ENCODE results near the gene TENM4. TPM values are rescaled to one million over a fixed set of nuclear protein-coding genes. Genes with fewer than 3 reads are reported as not detected.

TENM4 gene
- total and polyA plus RNA-seq, 10 of the 15 experiments (the other 5 are each of a cell fraction or from before 2014, with no cell fraction given): 0.03 to 0.12 (median 0.06) TPM; not detected in 7

DNA sequence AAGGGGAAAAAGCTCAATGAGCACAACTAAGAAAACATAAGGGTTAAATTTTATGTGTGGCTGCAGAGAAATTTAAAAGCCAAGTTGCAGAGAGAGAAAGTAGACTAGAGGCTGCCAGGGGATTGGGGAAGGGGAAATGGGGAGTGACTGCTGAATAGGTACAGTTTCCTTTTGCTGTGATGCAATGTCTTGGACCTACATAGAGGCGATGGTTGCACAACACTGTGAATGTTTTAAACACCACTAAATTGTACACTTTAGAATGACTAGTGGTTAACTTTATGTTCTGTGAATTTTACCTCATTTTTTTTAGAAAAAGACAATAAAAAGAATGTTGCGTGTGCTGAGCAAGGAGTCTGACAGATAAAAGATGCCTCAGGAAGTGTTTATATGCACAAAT is 36.5 kb downstream of the TENM4 start:
- SMC1A ChIA-PET (ENCODE audit: uncharacterized antibody, unreplicated experiment): interaction anchor here (0.7 to 7.2 kb wide), 6 partner anchors 8 to 87 kb away, joined by 3 to 127 read pairs (median 6); no protein-coding TSS in a partner anchor
- H3K4me2 ChIP-seq (ENCODE audit: control insufficient read depth, insufficient read depth): no peak overlapping the region
- 94% methylated on average over 2 of the region's 2 CpGs for WGBS (ENCODE audit: insufficient coverage, insufficient replicate concordance, low lambda C conversion rate, missing lambda C conversion rate)
- no peak for ATAC-seq
- H2AFZ ChIP-seq (ENCODE audit: control insufficient read depth, low read depth, low read length): no peak overlapping the region
- in situ Hi-C loops (cut with MboI) (no loop called here), intact Hi-C loops (cut with micrococcal nuclease; ENCODE audit: unreplicated experiment) (no loop called here)
- CTCF ChIA-PET: interaction anchor here (1.1 to 6.6 kb wide), 4 partner anchors 13 to 86 kb away, joined by 5 to 230 read pairs (median 6); no protein-coding TSS in a partner anchor
- H3K27me3 ChIP-seq (replicated peaks in 1 of 2; ENCODE audit: control insufficient read depth in 2 of 2, insufficient read depth in 2 of 2, low read length in 1 of 2): no peaks in the 10 kb centered on the region
- DNase-seq (ENCODE audit: low read depth, low spot score): no peak
- BruUV-seq (replicated peaks): no TSS peak
- H3K79me2 ChIP-seq (ENCODE audit: control insufficient read depth, insufficient read depth, low read length): no peaks in the 10 kb centered on the region
- no peak for FAIRE-seq
- no peak overlapping the region for H3K27ac ChIP-seq (ENCODE audit: control insufficient read depth, insufficient read depth)
- POLR2A ChIA-PET: interaction anchor here (0.9 to 1.1 kb wide), 2 partner anchors 9 to 78 kb away, joined by 3 read pairs; no protein-coding TSS in a partner anchor
- H4K20me1 ChIP-seq (ENCODE audit: control insufficient read depth, insufficient read depth): no peaks in the 10 kb centered on the region
- no peak overlapping the region for H3K9ac ChIP-seq (ENCODE audit: control insufficient read depth, insufficient read depth, low read length)
- RAD21 ChIA-PET (ENCODE audit: unreplicated experiment): interaction anchor here (1.0 to 1.9 kb wide), 2 partner anchors 11 to 79 kb away, joined by 4 read pairs; no protein-coding TSS in a partner anchor
- TF ChIP-seq CBX5 (IDR thresholded peaks at IDR 0.05; ENCODE audit: low read depth): no peak
- TF ChIP-seq, protein P1, sequence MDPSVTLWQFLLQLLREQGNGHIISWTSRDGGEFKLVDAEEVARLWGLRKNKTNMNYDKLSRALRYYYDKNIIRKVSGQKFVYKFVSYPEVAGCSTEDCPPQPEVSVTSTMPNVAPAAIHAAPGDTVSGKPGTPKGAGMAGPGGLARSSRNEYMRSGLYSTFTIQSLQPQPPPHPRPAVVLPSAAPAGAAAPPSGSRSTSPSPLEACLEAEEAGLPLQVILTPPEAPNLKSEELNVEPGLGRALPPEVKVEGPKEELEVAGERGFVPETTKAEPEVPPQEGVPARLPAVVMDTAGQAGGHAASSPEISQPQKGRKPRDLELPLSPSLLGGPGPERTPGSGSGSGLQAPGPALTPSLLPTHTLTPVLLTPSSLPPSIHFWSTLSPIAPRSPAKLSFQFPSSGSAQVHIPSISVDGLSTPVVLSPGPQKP (IDR thresholded peaks at IDR 0.05; ENCODE audit: low read depth, low read length): no peak
- TF ChIP-seq EP300 (IDR thresholded peaks at IDR 0.05; ENCODE audit: borderline replicate concordance in 1 of 2, control insufficient read depth in 1 of 2, low read depth in 2 of 2, low read length in 2 of 2): no peak
- no peak overlapping the region for H3K4me3 ChIP-seq
- H3K36me3 ChIP-seq (ENCODE audit: control insufficient read depth in 2 of 2, insufficient read depth in 2 of 2, low read length in 1 of 2): no peaks in the 10 kb centered on the region
- no peaks in the 10 kb centered on the region for H3K9me3 ChIP-seq (replicated peaks; ENCODE audit: control insufficient read depth, insufficient read depth, low read length)
- peaks cover 9% of the 10 kb centered on the region for H3K4me1 ChIP-seq (ENCODE audit: control insufficient read depth, insufficient read depth, low read length)

- no peak for FAIRE-seq
- no peak overlapping the region for H3K27ac ChIP-seq (ENCODE audit: control insufficient read depth, insufficient read depth)
- ChIA-PET POLR2A (interaction anchor here (0.6 to 0.9 kb wide), 2 partner anchors 78 to 206 kb away, joined by 3 to 9 read pairs; no protein-coding TSS in a partner anchor), CTCF (interaction anchor here (1.1 to 6.6 kb wide), 4 partner anchors 13 to 87 kb away, joined by 5 to 230 read pairs (median 6); no protein-coding TSS in a partner anchor), RAD21 (ENCODE audit: unreplicated experiment) (interaction anchor here (1.0 to 1.9 kb wide), 2 partner anchors 12 to 79 kb away, joined by 4 read pairs; no protein-coding TSS in a partner anchor), SMC1A (ENCODE audit: uncharacterized antibody, unreplicated experiment) (interaction anchor here (0.7 to 7.2 kb wide), 5 partner anchors 8 to 88 kb away, joined by 3 to 127 read pairs (median 6); no protein-coding TSS in a partner anchor)
- no peak overlapping the region for H3K4me3 ChIP-seq
- ATAC-seq: no peak
- H3K4me2 ChIP-seq (ENCODE audit: control insufficient read depth, insufficient read depth): no peak overlapping the region
- no peaks in the 10 kb centered on the region for H3K9me3 ChIP-seq (replicated peaks; ENCODE audit: control insufficient read depth, insufficient read depth, low read length)
- intact Hi-C loops (cut with micrococcal nuclease; ENCODE audit: unreplicated experiment) (no loop called here), in situ Hi-C loops (cut with MboI) (no loop called here)
- WGBS (ENCODE audit: insufficient coverage, insufficient replicate concordance, low lambda C conversion rate, missing lambda C conversion rate): 81% methylated on average over 1 of the region's 1 CpG
- no peaks in the 10 kb centered on the region for H3K36me3 ChIP-seq (ENCODE audit: control insufficient read depth in 2 of 2, insufficient read depth in 2 of 2, low read length in 1 of 2)
- no peak overlapping the region for H2AFZ ChIP-seq (ENCODE audit: control insufficient read depth, low read depth, low read length)
- H3K4me1 ChIP-seq (ENCODE audit: control insufficient read depth, insufficient read depth, low read length): peaks cover 9% of the 10 kb centered on the region
- no peak for DNase-seq (ENCODE audit: low read depth, low spot score)
- H3K79me2 ChIP-seq (ENCODE audit: control insufficient read depth, insufficient read depth, low read length): no peaks in the 10 kb centered on the region
- no peaks in the 10 kb centered on the region for H3K27me3 ChIP-seq (replicated peaks in 1 of 2; ENCODE audit: control insufficient read depth in 2 of 2, insufficient read depth in 2 of 2, low read length in 1 of 2)
- no TSS peak for BruUV-seq (replicated peaks)
- no peaks in the 10 kb centered on the region for H4K20me1 ChIP-seq (ENCODE audit: control insufficient read depth, insufficient read depth)
- no peak overlapping the region for H3K9ac ChIP-seq (ENCODE audit: control insufficient read depth, insufficient read depth, low read length)
- TF ChIP-seq CHD4 (IDR thresholded peaks at IDR 0.05) (no peak), REST (IDR thresholded peaks at IDR 0.05; ENCODE audit: low read depth, low read length) (no peak), RAD21 (IDR thresholded peaks at IDR 0.05; ENCODE audit: insufficient read depth, low read depth, low read length) (no peak)
- TF ChIP-seq, protein P2, sequence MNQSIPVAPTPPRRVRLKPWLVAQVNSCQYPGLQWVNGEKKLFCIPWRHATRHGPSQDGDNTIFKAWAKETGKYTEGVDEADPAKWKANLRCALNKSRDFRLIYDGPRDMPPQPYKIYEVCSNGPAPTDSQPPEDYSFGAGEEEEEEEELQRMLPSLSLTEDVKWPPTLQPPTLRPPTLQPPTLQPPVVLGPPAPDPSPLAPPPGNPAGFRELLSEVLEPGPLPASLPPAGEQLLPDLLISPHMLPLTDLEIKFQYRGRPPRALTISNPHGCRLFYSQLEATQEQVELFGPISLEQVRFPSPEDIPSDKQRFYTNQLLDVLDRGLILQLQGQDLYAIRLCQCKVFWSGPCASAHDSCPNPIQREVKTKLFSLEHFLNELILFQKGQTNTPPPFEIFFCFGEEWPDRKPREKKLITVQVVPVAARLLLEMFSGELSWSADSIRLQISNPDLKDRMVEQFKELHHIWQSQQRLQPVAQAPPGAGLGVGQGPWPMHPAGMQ (IDR thresholded peaks at IDR 0.05; ENCODE audit: borderline replicate concordance): no peak
Observed at GRCh38 chr11:79403839-79404238, 37.0 kb downstream of the TENM4 start.
